Upper lobe of left lung (tissue), 6 donors: ENCODE data around the gene SPOCK1. TPM values are rescaled to one million over a fixed set of nuclear protein-coding genes. Genes with fewer than 3 reads are reported as not detected.

Experiments
- ATAC-seq, 2 donors: fragments of 200-7000 bp; cut with Tn5 transposase; one replicate each; pipeline ENCODE4 v1.9.1; 2022; ENCODE audit warnings: mild to moderate bottlenecking in 2 of 2, moderate library complexity in 2 of 2; ENCODE audit not compliant: low FRiP score in 2 of 2
- DNase-seq, 2 donors: peaks; one replicate each; pipeline ENCODE4 v3.0.0-alpha.2; 2019 to 2020
- H3K27ac ChIP-seq, 4 donors: fragments of 200-600 bp; sonication (generic); one replicate each; pipeline ENCODE4 v1.5.1; 2016 to 2019
- H3K27me3 ChIP-seq, 4 donors: fragments of 200-600 bp; sonication (generic); one replicate each; pipeline ENCODE4 v1.5.1; 2017 to 2019
- H3K36me3 ChIP-seq, 4 donors: fragments of 200-600 bp; sonication (generic); one replicate each; pipeline ENCODE4 v1.5.1; 2016 to 2019
- H3K4me1 ChIP-seq, 4 donors: fragments of 200-600 bp; sonication (generic); one replicate each; pipeline ENCODE4 v1.5.1; 2018 to 2019
- H3K4me3 ChIP-seq, 4 donors: fragments of 200-600 bp; sonication (generic); one replicate each; pipeline ENCODE4 v1.5.1; 2017 to 2019; ENCODE audit warnings: mild to moderate bottlenecking in 2 of 4, moderate library complexity in 1 of 4
- H3K9me3 ChIP-seq, 4 donors: fragments of 200-600 bp; sonication (generic); one replicate each; pipeline ENCODE4 v1.5.1; 2018 to 2019
- EP300 ChIP-seq, 4 donors: sonication (generic); formaldehyde crosslinking; IDR thresholded peaks; one replicate each; pipeline ENCODE4 v1.5.1; 2017; ENCODE audit warnings: antibody characterized with exemption in 4 of 4, control low read depth in 2 of 4
- POLR2A ChIP-seq, 4 donors: fragments of 450-650 bp; IDR thresholded peaks; one replicate each; pipeline ENCODE4 v1.5.1; 2016 to 2017; ENCODE audit warnings: antibody characterized with exemption in 4 of 4, mild to moderate bottlenecking in 2 of 4
- POLR2AphosphoS5 ChIP-seq, 2 donors: sonication (generic); formaldehyde crosslinking; IDR thresholded peaks; one replicate each; pipeline ENCODE4 v1.5.1; 2017; ENCODE audit warnings: antibody characterized with exemption in 2 of 2
- WGBS, 2 donors: methylation state at CpG; one replicate each; pipeline ENCODE4 v1.1.5; 2017 to 2018; 5-methylcytosine and 5-hydroxymethylcytosine counted together
- total RNA-seq, 6 donors: library from RNA; depleted of rRNA in 4 of 6; stranded (reverse); fragments of >200 nt in 4 of 6; gene quantifications; one replicate each; pipeline versions ENCODE4 v1.1.0 to v1.2.1, GENCODE V29; 2016 to 2021
- TF ChIP-seq, protein P1 (sequence below), 6 experiments: fragments of 450-650 bp in 4 of 6; fragments of 200-600 bp in 2 of 6; sonication (generic) in 2 of 6; IDR thresholded peaks; one replicate each; pipeline ENCODE4 v1.5.1; 2016 to 2019; ENCODE audit warnings: antibody characterized with exemption in 6 of 6
- donor health status: DM: no; HTN: no; CAD: no; lungs with moderate emphysema.
- donor health status: DM: no; HTN: yes; CAD: no; lungs with severe emphysema.

Gene SPOCK1
- total RNA-seq, 6 donors from 2014 or later = 0.33 to 16.6 (median 2.0) TPM; not detected in 1

DNA sequence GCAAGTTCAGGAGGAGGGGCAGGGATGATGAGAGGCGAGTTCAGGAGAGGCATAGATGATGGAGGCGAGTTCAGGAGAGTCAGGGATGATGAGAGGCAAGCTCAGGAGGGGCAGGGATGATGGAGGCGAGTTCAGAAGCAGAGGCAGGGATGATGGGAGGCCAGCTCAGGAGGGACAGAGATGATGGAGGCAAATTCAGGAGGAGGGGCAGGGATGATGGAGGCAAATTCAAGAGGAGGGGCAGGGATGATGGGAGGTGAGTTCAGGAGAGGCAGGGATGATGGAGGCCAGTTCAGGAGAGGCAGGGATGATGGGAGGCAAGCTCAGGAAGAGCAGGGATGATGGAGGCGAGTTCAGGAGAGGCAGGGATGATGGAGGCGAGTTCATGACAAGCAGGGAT, 17.8 kb upstream of the SPOCK1 start:
- TF ChIP-seq POLR2AphosphoS5 (IDR thresholded peaks at IDR 0.05) (no peak), EP300 (IDR thresholded peaks at IDR 0.05) (no peak), POLR2A (IDR thresholded peaks at IDR 0.05) (no peak)
- TF ChIP-seq, protein P1, sequence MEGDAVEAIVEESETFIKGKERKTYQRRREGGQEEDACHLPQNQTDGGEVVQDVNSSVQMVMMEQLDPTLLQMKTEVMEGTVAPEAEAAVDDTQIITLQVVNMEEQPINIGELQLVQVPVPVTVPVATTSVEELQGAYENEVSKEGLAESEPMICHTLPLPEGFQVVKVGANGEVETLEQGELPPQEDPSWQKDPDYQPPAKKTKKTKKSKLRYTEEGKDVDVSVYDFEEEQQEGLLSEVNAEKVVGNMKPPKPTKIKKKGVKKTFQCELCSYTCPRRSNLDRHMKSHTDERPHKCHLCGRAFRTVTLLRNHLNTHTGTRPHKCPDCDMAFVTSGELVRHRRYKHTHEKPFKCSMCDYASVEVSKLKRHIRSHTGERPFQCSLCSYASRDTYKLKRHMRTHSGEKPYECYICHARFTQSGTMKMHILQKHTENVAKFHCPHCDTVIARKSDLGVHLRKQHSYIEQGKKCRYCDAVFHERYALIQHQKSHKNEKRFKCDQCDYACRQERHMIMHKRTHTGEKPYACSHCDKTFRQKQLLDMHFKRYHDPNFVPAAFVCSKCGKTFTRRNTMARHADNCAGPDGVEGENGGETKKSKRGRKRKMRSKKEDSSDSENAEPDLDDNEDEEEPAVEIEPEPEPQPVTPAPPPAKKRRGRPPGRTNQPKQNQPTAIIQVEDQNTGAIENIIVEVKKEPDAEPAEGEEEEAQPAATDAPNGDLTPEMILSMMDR (IDR thresholded peaks at IDR 0.05) = no peak
- DNase-seq (no peak), ATAC-seq (no peak)
- Histone ChIP-seq H3K27me3 (no peaks in the 10 kb centered on the region), H3K4me1 (no peaks in the 10 kb centered on the region), H3K36me3 (no peaks in the 10 kb centered on the region), H3K9me3 (no peaks in the 10 kb centered on the region), H3K27ac (no peak overlapping the region), H3K4me3 (no peak overlapping the region)
- 64 to 67% methylated on average over 5 of the region's 5 CpGs for WGBS, 2 donors

DNA sequence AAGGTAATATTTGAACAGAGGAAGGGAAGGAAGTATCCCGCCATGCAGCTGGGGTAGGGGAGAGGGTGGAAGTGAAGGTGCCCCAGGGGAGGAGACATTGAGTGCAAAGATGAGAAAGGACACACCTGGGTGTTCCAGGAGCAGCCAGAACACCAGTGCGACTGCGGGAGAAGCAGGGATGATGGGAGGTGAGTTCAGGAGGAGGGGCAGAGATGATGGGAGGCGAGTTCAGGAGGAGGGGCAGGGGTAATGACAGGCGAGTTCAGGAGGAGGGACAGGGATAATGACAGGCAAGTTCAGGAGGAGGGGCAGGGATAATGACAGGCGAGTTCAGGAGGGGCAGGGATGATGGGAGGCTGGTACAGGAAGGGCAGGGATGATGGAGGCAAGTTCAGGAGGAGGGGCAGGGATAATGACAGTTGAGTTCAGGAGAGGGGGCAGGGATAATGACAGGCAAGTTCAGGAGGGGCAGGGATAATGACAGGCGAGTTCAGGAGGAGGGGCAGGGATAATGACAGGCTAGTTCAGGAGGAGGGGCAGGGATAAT, 17.2 kb upstream of the SPOCK1 start:
- WGBS, 2 donors = 19 to 21% methylated on average over 7 of the region's 7 CpGs
- Histone ChIP-seq H3K27ac (no peak overlapping the region), H3K4me3 (no peak overlapping the region), H3K27me3 (no peaks in the 10 kb centered on the region), H3K9me3 (no peaks in the 10 kb centered on the region), H3K36me3 (no peaks in the 10 kb centered on the region), H3K4me1 (no peaks in the 10 kb centered on the region)
- ATAC-seq (no peak), DNase-seq (no peak)
- TF ChIP-seq POLR2A (IDR thresholded peaks at IDR 0.05) = no peak
- no peak for TF ChIP-seq POLR2AphosphoS5 (IDR thresholded peaks at IDR 0.05)
- TF ChIP-seq, protein P1 (IDR thresholded peaks at IDR 0.05) = no peak
- no peak for TF ChIP-seq EP300 (IDR thresholded peaks at IDR 0.05)

DNA sequence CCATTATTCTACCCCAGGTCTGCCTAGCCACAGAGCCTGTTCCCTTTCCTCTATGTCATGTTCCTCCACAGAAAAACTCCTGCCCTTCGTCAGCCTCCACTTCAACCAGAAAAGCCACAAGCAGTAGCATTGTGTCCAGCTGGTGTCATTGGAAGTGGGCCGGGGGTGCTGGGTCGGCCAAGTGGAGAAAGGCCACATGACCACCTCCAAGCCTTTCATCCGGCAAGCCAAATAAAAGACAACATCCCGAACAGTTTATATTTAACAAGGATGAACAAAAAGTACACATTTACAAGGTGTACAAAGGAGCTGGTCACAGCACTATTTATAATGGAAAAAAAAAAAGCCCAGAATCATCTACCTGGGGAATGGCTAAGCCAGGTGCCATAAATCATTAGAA, 16.1 kb upstream of the SPOCK1 start:
- no peaks in the 10 kb centered on the region for H3K36me3 ChIP-seq
- H3K9me3 ChIP-seq = no peaks in the 10 kb centered on the region
- H3K27me3 ChIP-seq = no peaks in the 10 kb centered on the region
- no peaks in the 10 kb centered on the region for H3K4me1 ChIP-seq
- DNase-seq = no peak
- H3K4me3 ChIP-seq = no peak overlapping the region
- H3K27ac ChIP-seq = no peak overlapping the region
- 68 to 80% methylated on average over 5 of the region's 5 CpGs for WGBS, 2 donors
- ATAC-seq = no peak
- TF ChIP-seq EP300 (IDR thresholded peaks at IDR 0.05) (no peak), POLR2AphosphoS5 (IDR thresholded peaks at IDR 0.05) (no peak), POLR2A (IDR thresholded peaks at IDR 0.05) (no peak)
- TF ChIP-seq, protein P1 (IDR thresholded peaks at IDR 0.05) = no peak

DNA sequence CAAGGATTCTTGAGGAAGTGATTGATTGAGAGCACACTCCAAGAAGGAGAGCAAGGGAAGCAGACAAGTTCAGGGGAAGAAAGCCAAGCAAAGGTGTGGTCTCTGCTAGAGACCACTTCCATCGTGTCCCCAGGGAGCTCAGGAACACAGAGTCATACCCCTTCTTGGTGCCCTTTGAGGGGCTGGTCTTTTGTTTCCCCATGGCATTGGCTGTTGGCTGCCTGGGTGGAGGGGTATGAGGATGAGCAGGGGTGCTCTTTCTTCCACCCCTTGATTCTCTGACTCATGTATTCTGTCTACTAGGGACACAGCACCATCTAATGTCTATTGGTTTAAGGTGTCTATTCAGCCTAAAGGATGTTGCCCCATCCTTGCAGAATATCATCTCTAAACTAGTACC, 11.5 kb upstream of the SPOCK1 start:
- Histone ChIP-seq H3K27ac (no peak overlapping the region), H3K4me1 (no peaks in the 10 kb centered on the region), H3K4me3 (no peak overlapping the region), H3K36me3 (no peaks in the 10 kb centered on the region), H3K27me3 (no peaks in the 10 kb centered on the region), H3K9me3 (no peaks in the 10 kb centered on the region)
- DNase-seq (no peak), ATAC-seq (no peak)
- TF ChIP-seq POLR2AphosphoS5 (IDR thresholded peaks at IDR 0.05) (no peak), POLR2A (IDR thresholded peaks at IDR 0.05) (no peak), EP300 (IDR thresholded peaks at IDR 0.05) (no peak)
- TF ChIP-seq, protein P1 (IDR thresholded peaks at IDR 0.05) = no peak
- 54 to 71% methylated on average over 1 of the region's 1 CpG for whole genome bisulfite sequencing, 2 donors

- H3K9me3 ChIP-seq = no peaks in the 10 kb centered on the region
- TF ChIP-seq POLR2A (IDR thresholded peaks at IDR 0.05) (no peak), POLR2AphosphoS5 (IDR thresholded peaks at IDR 0.05) (no peak), EP300 (IDR thresholded peaks at IDR 0.05) (no peak)
- TF ChIP-seq, protein P1 (IDR thresholded peaks at IDR 0.05) = no peak
- no peak overlapping the region for H3K4me3 ChIP-seq
- ATAC-seq = no peak
- DNase-seq = no peak
- no peaks in the 10 kb centered on the region for H3K4me1 ChIP-seq
- 80 to 81% methylated on average over 5 of the region's 5 CpGs for WGBS, 2 donors
- H3K36me3 ChIP-seq = no peaks in the 10 kb centered on the region
- H3K27me3 ChIP-seq = no peaks in the 10 kb centered on the region
- H3K27ac ChIP-seq = no peak overlapping the region
Measured at GRCh38 chr5:137507150-137507549, 8.0 kb upstream of the SPOCK1 start.
